Fibroblast of pulmonary artery (primary cell): ENCODE results near the gene SMAD4.

Source experiments
- DNase-seq: peaks from one replicate; pipeline ENCODE4 v3.0.0-alpha.2; 2010; ENCODE audit warnings: low read depth
- H3K4me3 ChIP-seq: replicated peaks from 2 replicates; pipeline ENCODE4 v1.5.1; 2011; ENCODE audit warnings: low read depth, mild to moderate bottlenecking, control low read depth, low read length, moderate library complexity
- CTCF ChIP-seq: IDR thresholded peaks from 2 replicates; pipeline ENCODE4 v1.5.1; 2011; ENCODE audit warnings: mild to moderate bottlenecking, control low read depth, low read length, inconsistent platforms; ENCODE audit errors: missing control alignments

The SMAD4 gene

GRCh38 chr18:51029694-51030536 is at the start of gene SMAD4:
Gene SMAD4, plus strand, starts transcription at chr18:51030213. Its CDS starts 16,834 bp downstream, at chr18:51047047.
- peak within 1 kb of the TSS; percentile 91 for H3K4me3 ChIP-seq
- TF ChIP-seq CTCF = no peak
- peak; percentile 97 for DNase-seq

GRCh38 chr18:50981381-50981780 is 48.6 kb upstream of the SMAD4 start:
- no peak overlapping the region for H3K4me3 ChIP-seq
- DNase-seq = no peak
- no peak for TF ChIP-seq CTCF

- no peak for DNase-seq
- no peak overlapping the region for H3K4me3 ChIP-seq
- TF ChIP-seq CTCF = no peak
Measured at GRCh38 chr18:50982086-50982801, 47.8 kb upstream of the SMAD4 start.

- peak; percentile 20 for DNase-seq
- TF ChIP-seq CTCF = peak; percentile 17
- no peak overlapping the region for H3K4me3 ChIP-seq
Measured at GRCh38 chr18:50982802-50983179, 47.2 kb upstream of the SMAD4 start.

- H3K4me3 ChIP-seq = no peak overlapping the region
- no peak for DNase-seq
- no peak for TF ChIP-seq CTCF
Measured at GRCh38 chr18:50986360-50987087, 43.5 kb upstream of the SMAD4 start.

- no peak for DNase-seq
- H3K4me3 ChIP-seq = no peak overlapping the region
- no peak for TF ChIP-seq CTCF
Measured at GRCh38 chr18:50987261-50987660, 42.8 kb upstream of the SMAD4 start.
